A172 (cell line): ENCODE data around the gene RGSL1. TPM values are rescaled to one million over a fixed set of nuclear protein-coding genes. Genes with fewer than 3 reads are reported as not detected.

ENCODE experiments used
- DNase-seq: peaks from one replicate; pipeline ENCODE4 v3.0.0-alpha.2; 2015; ENCODE audit warnings: low spot score
- total RNA-seq: library from RNA; depleted of rRNA; stranded (reverse); fragments of >200 nt; shearing (Covaris generic); gene quantifications from 2 replicates; pipeline ENCODE4 v1.2.3, GENCODE V29; 2014

Gene RGSL1
- total RNA-seq, 1 experiment from 2014 or later: not detected

GRCh38 chr1:182549346-182549745 lies 99.4 kb downstream of the RGSL1 start:
- DNase-seq: no peak

- DNase-seq: no peak
Measured at GRCh38 chr1:182549811-182550210, 99.9 kb downstream of the RGSL1 start.

- DNase-seq: no peak
Measured at GRCh38 chr1:182552527-182552926, 102.6 kb downstream of the RGSL1 start.

GRCh38 chr1:182555493-182555892 lies 105.5 kb downstream of the RGSL1 start:
- DNase-seq: no peak

- DNase-seq: peak; percentile 48
Measured at GRCh38 chr1:182556279-182556678, 106.3 kb downstream of the RGSL1 start.

GRCh38 chr1:182560392-182560984 lies 110.5 kb downstream of the RGSL1 start:
- no peak for DNase-seq

GRCh38 chr1:182561456-182561855 lies 111.5 kb downstream of the RGSL1 start:
- no peak for DNase-seq

- no peak for DNase-seq
Measured at GRCh38 chr1:182563095-182563494, 113.1 kb downstream of the RGSL1 start.

GRCh38 chr1:182564406-182565004 lies 114.6 kb downstream of the RGSL1 start:
- no peak for DNase-seq

- no peak for DNase-seq
Measured at GRCh38 chr1:182565537-182565936, 115.6 kb downstream of the RGSL1 start.

GRCh38 chr1:182567629-182568028 lies 117.7 kb downstream of the RGSL1 start:
- no peak for DNase-seq

GRCh38 chr1:182568647-182569284 lies 118.8 kb downstream of the RGSL1 start:
- DNase-seq: no peak

- no peak for DNase-seq
Measured at GRCh38 chr1:182569939-182570610, 120.1 kb downstream of the RGSL1 start.

GRCh38 chr1:182570611-182570970 lies 120.6 kb downstream of the RGSL1 start:
- DNase-seq: no peak

- DNase-seq: no peak
Measured at GRCh38 chr1:182574156-182574555, 124.2 kb downstream of the RGSL1 start.

GRCh38 chr1:182575540-182576149 lies 125.7 kb downstream of the RGSL1 start:
- DNase-seq: peak; percentile 50

GRCh38 chr1:182580736-182581135 lies 130.8 kb downstream of the RGSL1 start:
- no peak for DNase-seq

GRCh38 chr1:182584746-182585145 lies 134.8 kb downstream of the RGSL1 start:
- no peak for DNase-seq

- no peak for DNase-seq
Measured at GRCh38 chr1:182586380-182586779, 136.4 kb downstream of the RGSL1 start.

- DNase-seq: no peak
Measured at GRCh38 chr1:182587093-182587492, 137.1 kb downstream of the RGSL1 start.

GRCh38 chr1:182587666-182588499 lies 137.9 kb downstream of the RGSL1 start:
- DNase-seq: no peak
